Measurements from ENCODE around the gene KLHL17.

DNA sequence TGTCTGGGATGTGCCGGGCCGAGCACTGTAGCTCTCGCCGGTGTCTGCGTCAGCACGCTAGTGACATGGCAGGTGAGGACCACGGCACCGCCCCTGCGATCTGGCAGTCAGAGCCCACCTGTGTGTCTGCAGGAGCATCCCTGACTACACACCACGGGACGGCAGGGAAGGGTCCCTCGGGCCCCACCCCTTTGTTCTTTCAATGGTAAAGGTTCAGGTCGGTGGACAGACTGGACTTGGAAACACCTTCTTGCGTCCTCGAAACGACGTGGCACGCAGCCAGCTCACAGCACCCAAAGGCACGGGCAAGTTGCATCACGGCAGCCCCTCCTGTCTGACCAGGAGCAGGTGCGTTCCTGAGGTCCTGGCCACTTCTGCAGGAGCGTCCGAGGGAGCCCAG is 40.4 kb upstream of the KLHL17 start:
- TF ChIP-seq, protein P1, sequence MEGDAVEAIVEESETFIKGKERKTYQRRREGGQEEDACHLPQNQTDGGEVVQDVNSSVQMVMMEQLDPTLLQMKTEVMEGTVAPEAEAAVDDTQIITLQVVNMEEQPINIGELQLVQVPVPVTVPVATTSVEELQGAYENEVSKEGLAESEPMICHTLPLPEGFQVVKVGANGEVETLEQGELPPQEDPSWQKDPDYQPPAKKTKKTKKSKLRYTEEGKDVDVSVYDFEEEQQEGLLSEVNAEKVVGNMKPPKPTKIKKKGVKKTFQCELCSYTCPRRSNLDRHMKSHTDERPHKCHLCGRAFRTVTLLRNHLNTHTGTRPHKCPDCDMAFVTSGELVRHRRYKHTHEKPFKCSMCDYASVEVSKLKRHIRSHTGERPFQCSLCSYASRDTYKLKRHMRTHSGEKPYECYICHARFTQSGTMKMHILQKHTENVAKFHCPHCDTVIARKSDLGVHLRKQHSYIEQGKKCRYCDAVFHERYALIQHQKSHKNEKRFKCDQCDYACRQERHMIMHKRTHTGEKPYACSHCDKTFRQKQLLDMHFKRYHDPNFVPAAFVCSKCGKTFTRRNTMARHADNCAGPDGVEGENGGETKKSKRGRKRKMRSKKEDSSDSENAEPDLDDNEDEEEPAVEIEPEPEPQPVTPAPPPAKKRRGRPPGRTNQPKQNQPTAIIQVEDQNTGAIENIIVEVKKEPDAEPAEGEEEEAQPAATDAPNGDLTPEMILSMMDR (IDR thresholded peaks at IDR 0.05), result no peak
- no peak for TF ChIP-seq POLR2A (IDR thresholded peaks at IDR 0.05)

Data from heart left ventricle (tissue), 13 donors.